ENCODE data around the gene CMTM7. TPM values are rescaled to one million over a fixed set of nuclear protein-coding genes. Genes with fewer than 3 reads are reported as not detected.

CMTM7 gene
- total RNA-seq, 4 donors from 2014 or later = 14.8 to 24.7 (median 22.0) TPM

GRCh38 chr3:32373844-32374243 is 17.8 kb upstream of the CMTM7 start:
- TF ChIP-seq CTCF (IDR thresholded peaks at IDR 0.05) (no peak), POLR2A (IDR thresholded peaks at IDR 0.05) (no peak)
- no peak overlapping the region for H3K4me3 ChIP-seq (replicated peaks in 1 of 3)
- intact Hi-C loops (cut with DNase I) = no loop called here
- no peak overlapping the region for H3K27ac ChIP-seq
- H3K9me3 ChIP-seq = no peaks in the 10 kb centered on the region
- no peak for DNase-seq
- no peaks in the 10 kb centered on the region for H3K36me3 ChIP-seq
- peaks cover 8 to 15% of the 10 kb centered on the region in 2 donors for H3K4me1 ChIP-seq
- no peaks in the 10 kb centered on the region for H3K27me3 ChIP-seq
- 78 to 88% methylated on average over 5 of the region's 5 CpGs for WGBS, 2 donors

- Histone ChIP-seq H3K27me3 (no peaks in the 10 kb centered on the region), H3K4me3 (replicated peaks in 1 of 3) (no peak overlapping the region), H3K9me3 (no peaks in the 10 kb centered on the region), H3K27ac (no peak overlapping the region), H3K36me3 (no peaks in the 10 kb centered on the region), H3K4me1 (peaks cover 8 to 15% of the 10 kb centered on the region in 2 donors)
- 40 to 46% methylated on average over 12 of the region's 12 CpGs for WGBS, 2 donors
- peak; percentile 61 to 63 for DNase-seq
- intact Hi-C loops (cut with DNase I) = loop anchor here (5.0 kb wide), 1 partner anchor 92 kb away; no protein-coding TSS in a partner anchor
- TF ChIP-seq POLR2A (IDR thresholded peaks at IDR 0.05) = no peak
- peak in 5 of 6 experiments; percentile 29 to 84 (median 67) for TF ChIP-seq CTCF (IDR thresholded peaks at IDR 0.05)
Measured at GRCh38 chr3:32374788-32375595, 16.7 kb upstream of the CMTM7 start.

GRCh38 chr3:32375596-32375930 is 16.1 kb upstream of the CMTM7 start:
- Histone ChIP-seq H3K36me3 (no peaks in the 10 kb centered on the region), H3K4me3 (replicated peaks in 1 of 3) (no peak overlapping the region), H3K4me1 (peaks cover 8 to 15% of the 10 kb centered on the region in 2 donors), H3K9me3 (no peaks in the 10 kb centered on the region), H3K27ac (no peak overlapping the region), H3K27me3 (no peaks in the 10 kb centered on the region)
- DNase-seq = no peak
- WGBS, 2 donors = 80 to 83% methylated on average over 5 of the region's 5 CpGs
- TF ChIP-seq POLR2A (IDR thresholded peaks at IDR 0.05) (no peak), CTCF (IDR thresholded peaks at IDR 0.05) (no peak)
- intact Hi-C loops (cut with DNase I) = loop anchor here (5.0 kb wide), 1 partner anchor 92 kb away; no protein-coding TSS in a partner anchor

- Histone ChIP-seq H3K4me1 (peaks cover 8 to 14% of the 10 kb centered on the region in 2 donors), H3K36me3 (no peaks in the 10 kb centered on the region), H3K27me3 (no peaks in the 10 kb centered on the region), H3K4me3 (replicated peaks in 1 of 3) (no peak overlapping the region), H3K9me3 (no peaks in the 10 kb centered on the region), H3K27ac (no peak overlapping the region)
- intact Hi-C loops (cut with DNase I) = loop anchor here (5.0 kb wide), 1 partner anchor 91 kb away; no protein-coding TSS in a partner anchor
- TF ChIP-seq POLR2A (IDR thresholded peaks at IDR 0.05) = no peak
- no peak for TF ChIP-seq CTCF (IDR thresholded peaks at IDR 0.05)
- WGBS, 2 donors = 73 to 74% methylated on average over 2 of the region's 2 CpGs
- DNase-seq = no peak
Measured at GRCh38 chr3:32376115-32376514, 15.5 kb upstream of the CMTM7 start.

GRCh38 chr3:32379831-32380500 is 11.7 kb upstream of the CMTM7 start:
- WGBS, 2 donors = 70 to 75% methylated on average over 10 of the region's 10 CpGs
- H3K27ac ChIP-seq = no peak overlapping the region
- H3K36me3 ChIP-seq = no peaks in the 10 kb centered on the region
- intact Hi-C loops (cut with DNase I) = loop anchor here (5.0 kb wide), 1 partner anchor 87 kb away; no protein-coding TSS in a partner anchor
- TF ChIP-seq POLR2A (IDR thresholded peaks at IDR 0.05) (no peak), CTCF (IDR thresholded peaks at IDR 0.05) (no peak)
- H3K27me3 ChIP-seq = no peaks in the 10 kb centered on the region
- H3K9me3 ChIP-seq = no peaks in the 10 kb centered on the region
- no peak overlapping the region for H3K4me3 ChIP-seq (replicated peaks in 1 of 3)
- DNase-seq = no peak
- peaks cover 0 to 4% of the 10 kb centered on the region in 2 donors for H3K4me1 ChIP-seq

Measured in thyroid gland (tissue), 4 donors.